ENCODE data around the gene SYNE3. TPM values are rescaled to one million over a fixed set of nuclear protein-coding genes. Genes with fewer than 3 reads are reported as not detected.

The SYNE3 gene
- total and polyA plus RNA-seq, 10 of the 15 experiments (the other 5 are each of a cell fraction or from before 2014, with no cell fraction given), result 1.4 to 44.1 (median 13.4) TPM

DNA sequence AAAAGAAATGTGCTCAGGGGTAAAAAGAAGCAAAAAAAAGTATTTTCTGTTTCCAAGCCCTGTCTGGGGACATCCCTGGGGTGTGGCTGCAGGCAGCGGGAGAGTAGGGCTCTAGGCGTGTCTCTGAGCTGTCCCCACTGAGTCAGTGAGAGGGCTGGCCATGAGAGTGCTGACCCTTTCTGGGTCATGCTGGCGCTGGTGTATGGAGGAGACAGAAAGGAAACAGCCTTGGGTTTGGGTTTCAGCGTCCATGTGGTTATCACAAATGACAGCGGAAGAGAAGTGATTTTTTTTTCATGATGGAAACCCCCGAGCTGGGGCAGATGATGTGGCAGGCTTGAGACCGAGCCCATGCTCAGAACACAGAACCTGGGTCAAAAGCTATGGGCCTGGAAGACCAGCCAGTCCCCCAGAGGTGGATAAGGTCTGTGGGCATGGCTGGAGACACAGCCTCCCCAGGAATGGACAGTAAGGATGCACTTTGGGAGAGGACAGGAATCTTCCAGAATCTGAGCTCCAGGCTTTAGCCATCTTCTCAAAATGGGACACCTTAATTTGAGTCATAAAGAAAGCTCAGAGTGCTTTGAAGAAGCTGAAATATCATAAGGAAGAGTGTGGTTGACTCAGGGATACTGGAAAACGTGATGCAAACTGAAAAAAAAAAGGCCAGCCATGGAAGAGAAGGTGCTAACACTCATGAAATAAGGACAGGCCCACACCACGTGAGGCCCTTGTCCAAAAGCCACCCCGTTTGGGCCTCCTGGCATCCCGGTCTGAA lies 36.2 kb downstream of the SYNE3 start (continued):
- TF ChIP-seq CEBPZ (IDR thresholded peaks at IDR 0.05; ENCODE audit: low read depth, low read length), result no peak
- peak; percentile 21 to 33; a peak in 1 of 4 replicates for TF ChIP-seq EP300 (IDR thresholded peaks at IDR 0.05; ENCODE audit: borderline replicate concordance in 1 of 2, control insufficient read depth in 1 of 2, low read depth in 2 of 2, low read length in 2 of 2)
- peak; percentile 92 for TF ChIP-seq ZNF384 (IDR thresholded peaks at IDR 0.05; ENCODE audit: borderline replicate concordance, low read depth, low read length)
- TF ChIP-seq ZNF207 (IDR thresholded peaks at IDR 0.05; ENCODE audit: borderline replicate concordance), result no peak
- TF ChIP-seq SUZ12 (IDR thresholded peaks at IDR 0.05; ENCODE audit: unreplicated experiment), result no peak
- TF ChIP-seq HDGF (IDR thresholded peaks at IDR 0.05), result no peak
- TF ChIP-seq ZNF217 (IDR thresholded peaks at IDR 0.05), result no peak
- TF ChIP-seq ETV6 (conservative IDR thresholded peaks at IDR 0.05 in 1 of 2, IDR thresholded peaks at IDR 0.05 in 1 of 2; ENCODE audit: borderline replicate concordance in 1 of 2, low read depth in 1 of 2), result peak in 1 of 2 experiments; percentile 58; a peak in 1 of 4 replicates
- TF ChIP-seq IKZF2 (IDR thresholded peaks at IDR 0.05), result peak; percentile 52 to 70; a peak in 3 of 4 replicates
- TF ChIP-seq, protein P1, sequence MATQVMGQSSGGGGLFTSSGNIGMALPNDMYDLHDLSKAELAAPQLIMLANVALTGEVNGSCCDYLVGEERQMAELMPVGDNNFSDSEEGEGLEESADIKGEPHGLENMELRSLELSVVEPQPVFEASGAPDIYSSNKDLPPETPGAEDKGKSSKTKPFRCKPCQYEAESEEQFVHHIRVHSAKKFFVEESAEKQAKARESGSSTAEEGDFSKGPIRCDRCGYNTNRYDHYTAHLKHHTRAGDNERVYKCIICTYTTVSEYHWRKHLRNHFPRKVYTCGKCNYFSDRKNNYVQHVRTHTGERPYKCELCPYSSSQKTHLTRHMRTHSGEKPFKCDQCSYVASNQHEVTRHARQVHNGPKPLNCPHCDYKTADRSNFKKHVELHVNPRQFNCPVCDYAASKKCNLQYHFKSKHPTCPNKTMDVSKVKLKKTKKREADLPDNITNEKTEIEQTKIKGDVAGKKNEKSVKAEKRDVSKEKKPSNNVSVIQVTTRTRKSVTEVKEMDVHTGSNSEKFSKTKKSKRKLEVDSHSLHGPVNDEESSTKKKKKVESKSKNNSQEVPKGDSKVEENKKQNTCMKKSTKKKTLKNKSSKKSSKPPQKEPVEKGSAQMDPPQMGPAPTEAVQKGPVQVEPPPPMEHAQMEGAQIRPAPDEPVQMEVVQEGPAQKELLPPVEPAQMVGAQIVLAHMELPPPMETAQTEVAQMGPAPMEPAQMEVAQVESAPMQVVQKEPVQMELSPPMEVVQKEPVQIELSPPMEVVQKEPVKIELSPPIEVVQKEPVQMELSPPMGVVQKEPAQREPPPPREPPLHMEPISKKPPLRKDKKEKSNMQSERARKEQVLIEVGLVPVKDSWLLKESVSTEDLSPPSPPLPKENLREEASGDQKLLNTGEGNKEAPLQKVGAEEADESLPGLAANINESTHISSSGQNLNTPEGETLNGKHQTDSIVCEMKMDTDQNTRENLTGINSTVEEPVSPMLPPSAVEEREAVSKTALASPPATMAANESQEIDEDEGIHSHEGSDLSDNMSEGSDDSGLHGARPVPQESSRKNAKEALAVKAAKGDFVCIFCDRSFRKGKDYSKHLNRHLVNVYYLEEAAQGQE (IDR thresholded peaks at IDR 0.05; ENCODE audit: low read depth, low read length), result no peak
- TF ChIP-seq SUPT20H (IDR thresholded peaks at IDR 0.05; ENCODE audit: borderline replicate concordance, control insufficient read depth, low read depth, low read length), result no peak
- no peak for TF ChIP-seq RAD21 (IDR thresholded peaks at IDR 0.05; ENCODE audit: insufficient read depth, low read depth, low read length)
- peak; percentile 54; the same call in 1 of the 2 replicates for TF ChIP-seq MXI1 (IDR thresholded peaks at IDR 0.05; ENCODE audit: low read depth, low read length)
- peak; percentile 69 for TF ChIP-seq IKZF1 (conservative IDR thresholded peaks at IDR 0.05)
- TF ChIP-seq JUNB (IDR thresholded peaks at IDR 0.05), result peak; percentile 50
- TF ChIP-seq, protein P2, sequence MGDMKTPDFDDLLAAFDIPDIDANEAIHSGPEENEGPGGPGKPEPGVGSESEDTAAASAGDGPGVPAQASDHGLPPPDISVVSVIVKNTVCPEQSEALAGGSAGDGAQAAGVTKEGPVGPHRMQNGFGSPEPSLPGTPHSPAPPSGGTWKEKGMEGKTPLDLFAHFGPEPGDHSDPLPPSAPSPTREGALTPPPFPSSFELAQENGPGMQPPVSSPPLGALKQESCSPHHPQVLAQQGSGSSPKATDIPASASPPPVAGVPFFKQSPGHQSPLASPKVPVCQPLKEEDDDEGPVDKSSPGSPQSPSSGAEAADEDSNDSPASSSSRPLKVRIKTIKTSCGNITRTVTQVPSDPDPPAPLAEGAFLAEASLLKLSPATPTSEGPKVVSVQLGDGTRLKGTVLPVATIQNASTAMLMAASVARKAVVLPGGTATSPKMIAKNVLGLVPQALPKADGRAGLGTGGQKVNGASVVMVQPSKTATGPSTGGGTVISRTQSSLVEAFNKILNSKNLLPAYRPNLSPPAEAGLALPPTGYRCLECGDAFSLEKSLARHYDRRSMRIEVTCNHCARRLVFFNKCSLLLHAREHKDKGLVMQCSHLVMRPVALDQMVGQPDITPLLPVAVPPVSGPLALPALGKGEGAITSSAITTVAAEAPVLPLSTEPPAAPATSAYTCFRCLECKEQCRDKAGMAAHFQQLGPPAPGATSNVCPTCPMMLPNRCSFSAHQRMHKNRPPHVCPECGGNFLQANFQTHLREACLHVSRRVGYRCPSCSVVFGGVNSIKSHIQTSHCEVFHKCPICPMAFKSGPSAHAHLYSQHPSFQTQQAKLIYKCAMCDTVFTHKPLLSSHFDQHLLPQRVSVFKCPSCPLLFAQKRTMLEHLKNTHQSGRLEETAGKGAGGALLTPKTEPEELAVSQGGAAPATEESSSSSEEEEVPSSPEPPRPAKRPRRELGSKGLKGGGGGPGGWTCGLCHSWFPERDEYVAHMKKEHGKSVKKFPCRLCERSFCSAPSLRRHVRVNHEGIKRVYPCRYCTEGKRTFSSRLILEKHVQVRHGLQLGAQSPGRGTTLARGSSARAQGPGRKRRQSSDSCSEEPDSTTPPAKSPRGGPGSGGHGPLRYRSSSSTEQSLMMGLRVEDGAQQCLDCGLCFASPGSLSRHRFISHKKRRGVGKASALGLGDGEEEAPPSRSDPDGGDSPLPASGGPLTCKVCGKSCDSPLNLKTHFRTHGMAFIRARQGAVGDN (IDR thresholded peaks at IDR 0.05), result peak; percentile 97
- no peak for TF ChIP-seq CREM (IDR thresholded peaks at IDR 0.05; ENCODE audit: low read depth)
- no peak for TF ChIP-seq MYB (IDR thresholded peaks at IDR 0.05; ENCODE audit: borderline replicate concordance, low read depth, low read length)

All from GM12878 (cell line).